Osteocyte (in vitro differentiated cells): Measurements from ENCODE around the gene TNPO3. TPM values are rescaled to one million over a fixed set of nuclear protein-coding genes. Genes with fewer than 3 reads are reported as not detected.
A peak's percentile ranks its signal among the peaks of the same experiment; 100 is the strongest.

Source experiments
- DNase-seq: peaks from one replicate; pipeline ENCODE4 v3.0.0; 2021; ENCODE audit warnings: mixed read lengths; ENCODE audit not compliant: unreplicated experiment; ENCODE audit errors: extremely low spot score
- H3K27ac Mint-ChIP-seq: one replicate; pipeline ENCODE4 v1.8.0; 2021; ENCODE audit warnings: mild to moderate bottlenecking, mixed read lengths; ENCODE audit not compliant: unreplicated experiment
- H3K27me3 Mint-ChIP-seq: one replicate; pipeline ENCODE4 v1.8.0; 2021; ENCODE audit warnings: mixed read lengths; ENCODE audit not compliant: unreplicated experiment
- H3K36me3 Mint-ChIP-seq: one replicate; pipeline ENCODE4 v1.8.0; 2021; ENCODE audit warnings: mixed read lengths; ENCODE audit not compliant: unreplicated experiment
- H3K4me1 Mint-ChIP-seq: one replicate; pipeline ENCODE4 v1.8.0; 2021; ENCODE audit warnings: mixed read lengths; ENCODE audit not compliant: unreplicated experiment
- H3K4me3 Mint-ChIP-seq: one replicate; pipeline ENCODE4 v1.8.0; 2021; ENCODE audit warnings: mild to moderate bottlenecking, moderate library complexity, mixed read lengths; ENCODE audit not compliant: unreplicated experiment
- H3K9me3 Mint-ChIP-seq: one replicate; pipeline ENCODE4 v1.8.0; 2021; ENCODE audit warnings: mixed read lengths; ENCODE audit not compliant: unreplicated experiment
- CTCF ChIP-seq: fragments of 200-600 bp; sonication (generic); IDR thresholded peaks from 2 replicates; pipeline ENCODE4 v1.5.0; 2021; ENCODE audit warnings: antibody characterized with exemption, mild to moderate bottlenecking, moderate library complexity
- total RNA-seq: library from RNA; stranded (reverse); gene quantifications from 2 replicates; pipeline ENCODE4 v1.2.1, GENCODE V29; 2021

The TNPO3 gene
- total RNA-seq, 1 donor from 2014 or later, result 46.0 TPM

- H3K4me1 Mint-ChIP-seq, result no peaks in the 10 kb centered on the region
- DNase-seq, result no peak
- no peak for TF ChIP-seq CTCF
- no peaks in the 10 kb centered on the region for H3K9me3 Mint-ChIP-seq
- H3K27ac Mint-ChIP-seq, result no peak overlapping the region
- peaks cover 45% of the 10 kb centered on the region for H3K27me3 Mint-ChIP-seq
- no peaks in the 10 kb centered on the region for H3K36me3 Mint-ChIP-seq
- no peak overlapping the region for H3K4me3 Mint-ChIP-seq
Observed at GRCh38 chr7:129098409-129099084, 43.6 kb upstream of the TNPO3 start.

GRCh38 chr7:129095258-129095657 lies 40.3 kb upstream of the TNPO3 start:
- Mint-ChIP-seq H3K4me3 (no peak overlapping the region), H3K27ac (no peak overlapping the region), H3K4me1 (peaks cover 4% of the 10 kb centered on the region), H3K36me3 (no peaks in the 10 kb centered on the region), H3K9me3 (no peaks in the 10 kb centered on the region), H3K27me3 (peaks cover 46% of the 10 kb centered on the region)
- TF ChIP-seq CTCF, result no peak
- DNase-seq, result no peak

GRCh38 chr7:129094501-129094900 lies 39.6 kb upstream of the TNPO3 start:
- Mint-ChIP-seq H3K4me1 (peaks cover 4% of the 10 kb centered on the region), H3K4me3 (no peak overlapping the region), H3K27ac (no peak overlapping the region), H3K27me3 (peaks cover 52% of the 10 kb centered on the region), H3K36me3 (no peaks in the 10 kb centered on the region), H3K9me3 (no peaks in the 10 kb centered on the region)
- DNase-seq, result no peak
- no peak for TF ChIP-seq CTCF

- no peaks in the 10 kb centered on the region for H3K9me3 Mint-ChIP-seq
- TF ChIP-seq CTCF, result no peak
- peaks cover 53% of the 10 kb centered on the region for H3K27me3 Mint-ChIP-seq
- no peaks in the 10 kb centered on the region for H3K36me3 Mint-ChIP-seq
- no peak overlapping the region for H3K27ac Mint-ChIP-seq
- H3K4me1 Mint-ChIP-seq, result peaks cover 4% of the 10 kb centered on the region
- DNase-seq, result no peak
- H3K4me3 Mint-ChIP-seq, result no peak overlapping the region
Observed at GRCh38 chr7:129093867-129094456, 39.1 kb upstream of the TNPO3 start.

- Mint-ChIP-seq H3K4me1 (peaks cover 4% of the 10 kb centered on the region), H3K4me3 (no peak overlapping the region), H3K36me3 (no peaks in the 10 kb centered on the region), H3K9me3 (no peaks in the 10 kb centered on the region), H3K27ac (no peak overlapping the region), H3K27me3 (peaks cover 43% of the 10 kb centered on the region)
- DNase-seq, result peak; percentile 94
- peak; percentile 98 for TF ChIP-seq CTCF
Observed at GRCh38 chr7:129091484-129092002, 36.6 kb upstream of the TNPO3 start.
